Lower lobe of right lung (tissue), 2 donors: Measurements from ENCODE around the gene SLC5A9. TPM values are rescaled to one million over a fixed set of nuclear protein-coding genes. Genes with fewer than 3 reads are reported as not detected.
A peak's percentile ranks its signal among the peaks of the same experiment; 100 is the strongest.

Experiments
- ATAC-seq, 2 donors: fragments of 200-7000 bp; cut with Tn5 transposase; one replicate each; pipeline ENCODE4 v1.9.1; 2020 to 2022; ENCODE audit warnings: mild to moderate bottlenecking in 2 of 2, moderate library complexity in 2 of 2
- DNase-seq: peaks from one replicate; pipeline ENCODE4 v3.0.0-alpha.2; 2020
- H3K27ac ChIP-seq: fragments of 200-600 bp; one replicate; pipeline ENCODE4 v1.8.0; 2022
- H3K27me3 ChIP-seq: fragments of 200-600 bp; one replicate; pipeline ENCODE4 v1.8.0; 2022; ENCODE audit warnings: low read depth
- H3K36me3 ChIP-seq: fragments of 200-600 bp; one replicate; pipeline ENCODE4 v1.8.0; 2022; ENCODE audit warnings: mild to moderate bottlenecking
- H3K4me1 ChIP-seq: fragments of 200-600 bp; one replicate; pipeline ENCODE4 v1.8.0; 2022
- H3K4me3 ChIP-seq: fragments of 200-600 bp; one replicate; pipeline ENCODE4 v1.8.0; 2022; ENCODE audit warnings: mild to moderate bottlenecking
- H3K9me3 ChIP-seq: fragments of 200-600 bp; one replicate; pipeline ENCODE4 v1.8.0; 2022
- intact Hi-C: fragments of 100-400 bp; cut with DNase I; formaldehyde crosslinking; loops from one replicate; pipeline ENCODE4 v1.11.0; 2022
- total RNA-seq: library from RNA; stranded (reverse); fragmentation: NEBNext Ultra II Directional; extraction: Animal tissue kit (Norgen Biotek cat#: 25700); gene quantifications from one replicate; pipeline ENCODE4 v1.2.1, GENCODE V29; 2021
- TF ChIP-seq, protein P1 (sequence below): fragments of 200-600 bp; IDR thresholded peaks from one replicate; pipeline ENCODE4 v1.8.0; 2022; ENCODE audit warnings: antibody characterized with exemption, mild to moderate bottlenecking
- donor health status: DM: no; HTN: yes; CAD: no; lungs with severe emphysema.

Gene SLC5A9
- total RNA-seq, 1 donor from 2014 or later: 8.2 TPM

GRCh38 chr1:48214820-48215219, 7.7 kb upstream of the SLC5A9 start:
- no peak overlapping the region for H3K27ac ChIP-seq
- DNase-seq: no peak
- peak; percentile 58 to 66 for ATAC-seq
- no peaks in the 10 kb centered on the region for H3K9me3 ChIP-seq
- intact Hi-C loops: no loop called here
- TF ChIP-seq, protein P1, sequence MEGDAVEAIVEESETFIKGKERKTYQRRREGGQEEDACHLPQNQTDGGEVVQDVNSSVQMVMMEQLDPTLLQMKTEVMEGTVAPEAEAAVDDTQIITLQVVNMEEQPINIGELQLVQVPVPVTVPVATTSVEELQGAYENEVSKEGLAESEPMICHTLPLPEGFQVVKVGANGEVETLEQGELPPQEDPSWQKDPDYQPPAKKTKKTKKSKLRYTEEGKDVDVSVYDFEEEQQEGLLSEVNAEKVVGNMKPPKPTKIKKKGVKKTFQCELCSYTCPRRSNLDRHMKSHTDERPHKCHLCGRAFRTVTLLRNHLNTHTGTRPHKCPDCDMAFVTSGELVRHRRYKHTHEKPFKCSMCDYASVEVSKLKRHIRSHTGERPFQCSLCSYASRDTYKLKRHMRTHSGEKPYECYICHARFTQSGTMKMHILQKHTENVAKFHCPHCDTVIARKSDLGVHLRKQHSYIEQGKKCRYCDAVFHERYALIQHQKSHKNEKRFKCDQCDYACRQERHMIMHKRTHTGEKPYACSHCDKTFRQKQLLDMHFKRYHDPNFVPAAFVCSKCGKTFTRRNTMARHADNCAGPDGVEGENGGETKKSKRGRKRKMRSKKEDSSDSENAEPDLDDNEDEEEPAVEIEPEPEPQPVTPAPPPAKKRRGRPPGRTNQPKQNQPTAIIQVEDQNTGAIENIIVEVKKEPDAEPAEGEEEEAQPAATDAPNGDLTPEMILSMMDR: no peak
- no peaks in the 10 kb centered on the region for H3K36me3 ChIP-seq
- peaks cover 7% of the 10 kb centered on the region for H3K4me1 ChIP-seq
- no peaks in the 10 kb centered on the region for H3K27me3 ChIP-seq
- no peak overlapping the region for H3K4me3 ChIP-seq

- intact Hi-C loops: no loop called here
- Histone ChIP-seq H3K9me3 (no peaks in the 10 kb centered on the region), H3K36me3 (no peaks in the 10 kb centered on the region), H3K4me1 (peaks cover 7% of the 10 kb centered on the region), H3K4me3 (no peak overlapping the region), H3K27ac (no peak overlapping the region), H3K27me3 (no peaks in the 10 kb centered on the region)
- peak in 1 of 2 donors; percentile 39 for ATAC-seq
- TF ChIP-seq, protein P1: no peak
- no peak for DNase-seq
Measured at GRCh38 chr1:48215222-48215621, 7.3 kb upstream of the SLC5A9 start.

DNA sequence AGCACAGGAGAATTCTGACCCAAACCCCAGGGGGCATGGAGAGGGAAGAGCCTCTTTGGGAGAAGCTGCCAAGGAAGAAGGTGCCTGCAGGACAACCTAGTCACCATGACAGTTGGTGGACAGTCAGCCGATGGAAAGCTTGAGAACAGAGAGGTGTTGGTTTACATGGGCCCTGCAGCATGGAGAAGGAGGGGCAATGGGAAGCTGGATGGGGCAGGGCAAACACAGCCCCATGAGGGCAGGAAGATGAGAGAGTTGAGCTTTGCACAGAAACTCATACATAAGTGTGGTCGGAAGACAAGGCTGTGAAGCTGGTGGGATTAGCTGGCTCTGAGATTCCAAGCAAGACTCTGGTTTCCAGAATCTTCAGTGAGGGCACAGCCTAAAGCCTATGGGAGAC, 6.6 kb upstream of the SLC5A9 start:
- Histone ChIP-seq H3K4me1 (peaks cover 7% of the 10 kb centered on the region), H3K4me3 (no peak overlapping the region), H3K27me3 (no peaks in the 10 kb centered on the region), H3K36me3 (no peaks in the 10 kb centered on the region), H3K9me3 (no peaks in the 10 kb centered on the region), H3K27ac (no peak overlapping the region)
- TF ChIP-seq, protein P1: no peak
- DNase-seq: no peak
- ATAC-seq: no peak
- intact Hi-C loops: no loop called here

DNA sequence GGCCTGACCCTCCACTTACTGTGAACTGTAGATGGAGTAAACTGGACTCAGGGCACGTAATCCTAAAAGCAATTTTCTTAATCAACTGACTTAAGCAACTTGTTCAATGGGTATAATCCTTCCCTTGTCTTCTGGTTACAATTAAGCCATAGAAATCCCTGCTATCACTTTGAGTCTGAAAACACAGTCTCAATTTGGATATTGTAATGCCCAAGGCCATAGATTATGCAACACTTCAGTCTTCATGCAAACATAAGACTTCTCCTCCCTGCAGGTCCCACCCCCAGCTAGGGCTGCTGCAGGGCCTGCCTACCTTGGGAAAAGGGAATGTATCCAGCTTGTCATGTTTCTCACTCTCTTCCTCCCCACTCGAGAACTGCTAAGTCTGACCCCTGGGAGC, 6.2 kb upstream of the SLC5A9 start:
- intact Hi-C loops: no loop called here
- ATAC-seq: no peak
- TF ChIP-seq, protein P1: no peak
- no peaks in the 10 kb centered on the region for H3K9me3 ChIP-seq
- no peak for DNase-seq
- no peaks in the 10 kb centered on the region for H3K27me3 ChIP-seq
- H3K4me3 ChIP-seq: no peak overlapping the region
- no peaks in the 10 kb centered on the region for H3K36me3 ChIP-seq
- H3K27ac ChIP-seq: no peak overlapping the region
- H3K4me1 ChIP-seq: peaks cover 7% of the 10 kb centered on the region

- Histone ChIP-seq H3K4me3 (no peak overlapping the region), H3K9me3 (no peaks in the 10 kb centered on the region), H3K36me3 (no peaks in the 10 kb centered on the region), H3K27me3 (no peaks in the 10 kb centered on the region), H3K27ac (no peak overlapping the region), H3K4me1 (peaks cover 7% of the 10 kb centered on the region)
- ATAC-seq (peak; percentile 16), DNase-seq (no peak)
- TF ChIP-seq, protein P1: no peak
- intact Hi-C loops: no loop called here
Measured at GRCh38 chr1:48216941-48217340, 5.6 kb upstream of the SLC5A9 start.

- Histone ChIP-seq H3K27me3 (no peaks in the 10 kb centered on the region), H3K36me3 (no peaks in the 10 kb centered on the region), H3K4me3 (no peak overlapping the region), H3K9me3 (no peaks in the 10 kb centered on the region), H3K4me1 (peaks cover 13% of the 10 kb centered on the region), H3K27ac (no peak overlapping the region)
- TF ChIP-seq, protein P1: no peak
- ATAC-seq: no peak
- intact Hi-C loops: no loop called here
- no peak for DNase-seq
Measured at GRCh38 chr1:48217856-48218255, 4.7 kb upstream of the SLC5A9 start.
